Body of pancreas (tissue), 4 donors: ENCODE measurements around the gene TMEM135.

Source experiments
- CTCF ChIP-seq, 7 experiments: fragments of 450-650 bp in 4 of 7; fragments of 200-600 bp in 3 of 7; sonication (generic) in 3 of 7; IDR thresholded peaks; one replicate each; pipeline ENCODE4 v1.5.1; 2016 to 2019; ENCODE audit warnings: antibody characterized with exemption in 7 of 7
- POLR2A ChIP-seq, 3 donors: fragments of 450-650 bp; IDR thresholded peaks; one replicate each; pipeline ENCODE4 v1.6.1; 2016; ENCODE audit warnings: antibody characterized with exemption in 3 of 3, mild to moderate bottlenecking in 2 of 3

GRCh38 chr11:87265979-87266378, 228.2 kb downstream of the TMEM135 start:
- TF ChIP-seq CTCF (IDR thresholded peaks at IDR 0.05) (no peak), POLR2A (IDR thresholded peaks at IDR 0.05) (no peak)
